Stimulated activated CD4-positive, alpha-beta T cell treated with anti-CD3 and anti-CD28 coated beads, TNF-alpha, amount 100 ng/mL, for 4 hours (primary cell): ENCODE data around the gene FAAP24.
"Not testable (repeated sequence)": the region's sequence is repeated elsewhere in the genome, so short reads cannot be mapped to it uniquely, and the experiment has no call there.

ENCODE experiments used
- DNase-seq, 3 experiments: peaks; one replicate each; pipeline ENCODE4 v3.0.0-alpha.2; 2020; ENCODE audit warnings: low read depth in 3 of 3

Gene FAAP24

GRCh38 chr19:32998722-32999121 is 26.7 kb downstream of the FAAP24 start:
- no peak for DNase-seq

DNA sequence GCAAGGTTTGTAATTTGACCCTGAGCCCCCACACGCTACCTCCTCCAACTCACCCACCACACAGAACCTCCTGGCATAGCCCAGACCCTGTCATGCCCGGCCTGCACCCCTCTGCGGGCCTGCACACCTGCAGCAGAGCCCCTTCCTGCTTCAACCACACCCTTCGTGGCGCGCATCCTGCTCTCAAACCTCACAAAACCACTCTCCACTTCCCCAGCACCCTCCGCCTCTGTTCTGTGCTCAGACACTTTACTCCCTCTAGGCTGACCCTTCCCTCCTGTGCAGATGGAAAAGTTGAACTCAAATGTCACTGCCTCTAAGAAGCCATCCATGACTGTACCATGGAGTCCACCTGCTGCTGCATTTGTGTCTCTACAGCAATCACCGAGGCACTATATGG is 28.5 kb downstream of the FAAP24 start:
- DNase-seq = no peak

GRCh38 chr19:33000910-33001309 is 28.9 kb downstream of the FAAP24 start:
- no peak for DNase-seq

GRCh38 chr19:33002126-33002865 is 30.3 kb downstream of the FAAP24 start:
- not testable (repeated sequence) for DNase-seq

DNA sequence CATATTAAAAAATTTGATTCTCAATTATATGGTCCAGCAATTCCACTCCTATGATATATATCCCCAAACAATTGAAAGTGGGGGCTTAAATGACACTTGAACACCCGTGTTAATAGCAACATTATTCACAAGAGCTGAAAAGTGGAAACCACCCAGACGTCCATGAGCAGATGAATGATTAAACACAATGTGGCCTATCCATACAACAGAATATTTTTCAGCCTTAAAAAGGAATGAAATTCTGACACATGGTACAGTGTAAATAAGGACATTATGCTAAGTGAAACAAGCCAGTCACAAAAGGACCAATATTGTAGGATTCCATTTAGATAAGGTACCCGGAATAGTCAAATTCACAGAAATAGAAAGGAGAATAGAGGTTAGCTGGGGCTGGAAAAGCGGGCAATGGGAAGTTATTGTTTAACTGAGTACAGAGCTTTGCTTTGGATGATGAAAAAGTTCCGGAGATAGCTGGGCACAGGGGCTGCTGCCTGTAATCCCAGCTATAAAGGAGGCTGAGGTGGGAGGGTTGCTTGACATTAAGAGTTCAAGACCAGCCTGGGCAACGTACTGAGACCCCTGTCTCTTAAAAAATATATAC is 31.5 kb downstream of the FAAP24 start:
- not testable (repeated sequence) for DNase-seq

DNA sequence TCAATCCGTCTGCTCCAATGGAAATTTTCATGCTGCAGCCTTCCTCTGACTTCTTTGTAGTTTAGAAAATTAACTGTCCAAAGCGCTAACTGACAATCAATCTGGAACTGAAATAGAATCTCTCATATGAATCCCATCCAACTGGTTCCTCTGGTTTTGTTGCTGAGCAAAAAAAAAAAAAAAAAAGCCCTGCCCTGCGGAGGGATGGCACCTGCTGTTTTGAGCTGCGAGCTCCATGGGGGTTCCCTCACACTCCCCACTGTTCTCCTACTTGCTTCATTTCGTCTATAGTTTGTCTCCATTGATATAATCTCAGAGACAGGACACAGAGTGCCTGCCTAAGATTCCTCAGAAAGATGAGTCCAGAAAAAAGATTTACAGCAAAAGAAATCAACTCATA is 33.4 kb downstream of the FAAP24 start:
- no peak for DNase-seq

- no peak for DNase-seq
These were observed 36.7 kb downstream of the FAAP24 start for GRCh38 chr19:33008738-33009137.

GRCh38 chr19:33010891-33011290 is 38.8 kb downstream of the FAAP24 start:
- not testable (repeated sequence) for DNase-seq

GRCh38 chr19:33022472-33023116 is 50.6 kb downstream of the FAAP24 start:
- no peak for DNase-seq

GRCh38 chr19:33024398-33024797 is 52.4 kb downstream of the FAAP24 start:
- DNase-seq = no peak

- DNase-seq = not testable (repeated sequence)
These were observed 53.6 kb downstream of the FAAP24 start for GRCh38 chr19:33025468-33026238.

DNA sequence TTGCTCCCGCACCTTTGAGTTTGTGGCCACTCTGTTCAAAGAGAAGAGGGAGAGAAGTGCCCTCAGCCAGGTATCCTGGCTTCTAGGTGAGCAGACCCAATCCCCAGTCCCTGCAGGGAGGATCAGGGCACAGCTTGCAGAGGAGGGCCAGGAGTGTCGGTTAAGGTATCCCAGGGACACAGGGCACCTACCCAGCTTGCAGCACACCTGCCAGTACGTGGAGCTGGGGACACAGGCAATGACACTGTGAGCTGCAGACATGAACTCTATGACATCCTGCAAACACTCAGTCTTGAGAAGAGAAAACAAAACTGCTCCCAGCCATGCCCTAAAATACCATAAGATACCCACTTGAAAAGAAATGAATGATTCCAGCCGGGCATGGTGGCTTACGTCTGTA is 54.6 kb downstream of the FAAP24 start:
- not testable (repeated sequence) for DNase-seq
